Measurements from ENCODE around the gene EDN3.

DNA sequence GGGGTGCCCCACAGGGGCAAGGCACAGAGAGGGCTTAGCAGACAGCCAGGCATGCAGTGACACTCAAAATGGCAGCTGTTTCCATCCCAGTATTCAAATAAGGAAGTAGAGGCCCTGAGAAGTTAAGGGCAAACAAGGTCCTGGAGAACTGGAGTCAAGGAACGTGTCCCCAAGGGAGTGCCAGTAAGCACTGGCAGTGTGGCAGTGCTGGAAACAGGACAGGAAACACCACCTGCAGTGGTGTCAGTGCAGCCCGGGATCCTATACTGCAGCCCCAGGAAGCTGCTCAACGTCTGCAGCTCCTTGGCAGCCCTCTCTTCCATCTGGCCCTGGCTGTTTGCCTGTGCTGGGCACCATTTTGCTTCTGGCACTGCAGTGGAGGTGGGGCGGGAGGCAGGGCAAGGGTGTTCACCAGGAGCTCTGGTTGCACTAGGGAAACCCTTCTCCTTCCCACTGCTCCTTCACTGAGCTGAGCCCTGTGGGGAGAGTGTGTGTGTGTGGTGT is 56.3 kb downstream of the EDN3 start:
- TF ChIP-seq, protein P1, sequence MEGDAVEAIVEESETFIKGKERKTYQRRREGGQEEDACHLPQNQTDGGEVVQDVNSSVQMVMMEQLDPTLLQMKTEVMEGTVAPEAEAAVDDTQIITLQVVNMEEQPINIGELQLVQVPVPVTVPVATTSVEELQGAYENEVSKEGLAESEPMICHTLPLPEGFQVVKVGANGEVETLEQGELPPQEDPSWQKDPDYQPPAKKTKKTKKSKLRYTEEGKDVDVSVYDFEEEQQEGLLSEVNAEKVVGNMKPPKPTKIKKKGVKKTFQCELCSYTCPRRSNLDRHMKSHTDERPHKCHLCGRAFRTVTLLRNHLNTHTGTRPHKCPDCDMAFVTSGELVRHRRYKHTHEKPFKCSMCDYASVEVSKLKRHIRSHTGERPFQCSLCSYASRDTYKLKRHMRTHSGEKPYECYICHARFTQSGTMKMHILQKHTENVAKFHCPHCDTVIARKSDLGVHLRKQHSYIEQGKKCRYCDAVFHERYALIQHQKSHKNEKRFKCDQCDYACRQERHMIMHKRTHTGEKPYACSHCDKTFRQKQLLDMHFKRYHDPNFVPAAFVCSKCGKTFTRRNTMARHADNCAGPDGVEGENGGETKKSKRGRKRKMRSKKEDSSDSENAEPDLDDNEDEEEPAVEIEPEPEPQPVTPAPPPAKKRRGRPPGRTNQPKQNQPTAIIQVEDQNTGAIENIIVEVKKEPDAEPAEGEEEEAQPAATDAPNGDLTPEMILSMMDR (IDR thresholded peaks at IDR 0.05; ENCODE audit: poor library complexity, severe bottlenecking), result no peak
- TF ChIP-seq RAD21 (conservative IDR thresholded peaks at IDR 0.05), result no peak
